ACC112 (cell line): ENCODE results near the gene GNAO1.

Experiments used
- H2AFZ ChIP-seq: fragments of 200-600 bp; sonication (generic); one replicate; pipeline ENCODE4 v1.6.0; 2017; ENCODE audit warnings: antibody characterized with exemption, low read length; ENCODE audit not compliant: unreplicated experiment
- H3K27ac ChIP-seq: fragments of 200-600 bp; sonication (generic); 2 replicates; pipeline ENCODE4 v1.5.1; 2014; ENCODE audit warnings: low read depth, mild to moderate bottlenecking, antibody characterized with exemption, low read length, moderate library complexity
- H3K27me3 ChIP-seq: fragments of 200-600 bp; sonication (generic); 2 replicates; pipeline ENCODE4 v1.6.1; 2014; ENCODE audit warnings: mild to moderate bottlenecking, antibody characterized with exemption, low read length, moderate library complexity, mixed read lengths; ENCODE audit not compliant: insufficient read depth
- H3K36me3 ChIP-seq: fragments of 200-600 bp; sonication (generic); 2 replicates; pipeline ENCODE4 v1.6.1; 2016; ENCODE audit warnings: mild to moderate bottlenecking, antibody characterized with exemption, low read length, moderate library complexity, mixed read lengths; ENCODE audit not compliant: insufficient read depth
- H3K4me1 ChIP-seq: fragments of 200-600 bp; sonication (generic); one replicate; pipeline ENCODE4 v1.6.1; 2016; ENCODE audit warnings: low read length, mixed read lengths; ENCODE audit not compliant: insufficient read depth, unreplicated experiment, control insufficient read depth
- H3K4me3 ChIP-seq: fragments of 200-600 bp; sonication (generic); 2 replicates; pipeline ENCODE4 v1.5.1; 2014; ENCODE audit warnings: mild to moderate bottlenecking, low read depth, low read length
- H3K79me2 ChIP-seq: fragments of 200-600 bp; sonication (generic); one replicate; pipeline ENCODE4 v1.6.0; 2016; ENCODE audit warnings: low read length; ENCODE audit not compliant: control insufficient read depth, unreplicated experiment, insufficient read depth

The GNAO1 gene

GRCh38 chr16:56274369-56274768 is 83.1 kb downstream of the GNAO1 start:
- Histone ChIP-seq H3K36me3 (no peaks in the 10 kb centered on the region), H3K79me2 (no peaks in the 10 kb centered on the region), H3K4me1 (peaks cover 3% of the 10 kb centered on the region), H3K4me3 (no peak overlapping the region), H2AFZ (no peak overlapping the region), H3K27me3 (peaks cover 33% of the 10 kb centered on the region), H3K27ac (no peak overlapping the region)

- no peak overlapping the region for H3K4me3 ChIP-seq
- no peak overlapping the region for H3K27ac ChIP-seq
- no peaks in the 10 kb centered on the region for H3K36me3 ChIP-seq
- H2AFZ ChIP-seq, result no peak overlapping the region
- H3K4me1 ChIP-seq, result peaks cover 3% of the 10 kb centered on the region
- H3K27me3 ChIP-seq, result peaks cover 33% of the 10 kb centered on the region
- no peaks in the 10 kb centered on the region for H3K79me2 ChIP-seq
These were observed 83.8 kb downstream of the GNAO1 start for GRCh38 chr16:56275076-56275475.

- H3K27ac ChIP-seq, result no peak overlapping the region
- no peak overlapping the region for H2AFZ ChIP-seq
These were observed 84.5 kb downstream of the GNAO1 start for GRCh38 chr16:56275801-56276200.

GRCh38 chr16:56277075-56277474 is 85.8 kb downstream of the GNAO1 start:
- H3K27me3 ChIP-seq, result peaks cover 33% of the 10 kb centered on the region
- H3K4me1 ChIP-seq, result no peaks in the 10 kb centered on the region
- H3K79me2 ChIP-seq, result no peaks in the 10 kb centered on the region
- no peak overlapping the region for H2AFZ ChIP-seq
- no peak overlapping the region for H3K27ac ChIP-seq
- H3K36me3 ChIP-seq, result no peaks in the 10 kb centered on the region
- no peak overlapping the region for H3K4me3 ChIP-seq

More at GRCh38 chr16:56275801-56276200, 84.5 kb downstream of the GNAO1 start:
- H3K36me3 ChIP-seq, result no peaks in the 10 kb centered on the region
- no peak overlapping the region for H3K4me3 ChIP-seq
- H3K79me2 ChIP-seq, result no peaks in the 10 kb centered on the region
- peaks cover 3% of the 10 kb centered on the region for H3K4me1 ChIP-seq
- peaks cover 33% of the 10 kb centered on the region for H3K27me3 ChIP-seq

GRCh38 chr16:56278196-56278855 is 87.0 kb downstream of the GNAO1 start:
- no peak overlapping the region for H3K4me3 ChIP-seq

GRCh38 chr16:56279132-56279531 is 87.8 kb downstream of the GNAO1 start:
- H3K4me3 ChIP-seq, result no peak overlapping the region
- peaks cover 45% of the 10 kb centered on the region for H3K27me3 ChIP-seq
- H3K4me1 ChIP-seq, result no peaks in the 10 kb centered on the region
- no peaks in the 10 kb centered on the region for H3K36me3 ChIP-seq
- no peaks in the 10 kb centered on the region for H3K79me2 ChIP-seq
- H3K27ac ChIP-seq, result no peak overlapping the region
- H2AFZ ChIP-seq, result no peak overlapping the region

More at GRCh38 chr16:56278196-56278855, 87.0 kb downstream of the GNAO1 start:
- Histone ChIP-seq H3K79me2 (no peaks in the 10 kb centered on the region), H3K27me3 (peaks cover 42% of the 10 kb centered on the region), H2AFZ (no peak overlapping the region), H3K4me1 (no peaks in the 10 kb centered on the region), H3K36me3 (no peaks in the 10 kb centered on the region), H3K27ac (no peak overlapping the region)

GRCh38 chr16:56279914-56280313 is 88.6 kb downstream of the GNAO1 start:
- Histone ChIP-seq H3K27me3 (peaks cover 38% of the 10 kb centered on the region), H2AFZ (no peak overlapping the region), H3K4me3 (no peak overlapping the region), H3K79me2 (no peaks in the 10 kb centered on the region), H3K4me1 (no peaks in the 10 kb centered on the region), H3K36me3 (no peaks in the 10 kb centered on the region), H3K27ac (no peak overlapping the region)

- Histone ChIP-seq H3K4me3 (no peak overlapping the region), H3K79me2 (no peaks in the 10 kb centered on the region), H3K36me3 (no peaks in the 10 kb centered on the region), H3K4me1 (no peaks in the 10 kb centered on the region), H2AFZ (no peak overlapping the region), H3K27me3 (peaks cover 24% of the 10 kb centered on the region), H3K27ac (no peak overlapping the region)
These were observed 90.0 kb downstream of the GNAO1 start for GRCh38 chr16:56281249-56281805.

GRCh38 chr16:56282451-56282850 is 91.2 kb downstream of the GNAO1 start:
- Histone ChIP-seq H3K27ac (no peak overlapping the region), H3K4me1 (no peaks in the 10 kb centered on the region), H3K79me2 (no peaks in the 10 kb centered on the region), H2AFZ (no peak overlapping the region), H3K36me3 (no peaks in the 10 kb centered on the region), H3K4me3 (no peak overlapping the region), H3K27me3 (peaks cover 16% of the 10 kb centered on the region)

GRCh38 chr16:56284521-56284920 is 93.2 kb downstream of the GNAO1 start:
- H3K4me1 ChIP-seq, result no peaks in the 10 kb centered on the region
- no peaks in the 10 kb centered on the region for H3K36me3 ChIP-seq
- H3K79me2 ChIP-seq, result no peaks in the 10 kb centered on the region
- no peak overlapping the region for H3K4me3 ChIP-seq
- no peak overlapping the region for H2AFZ ChIP-seq
- no peak overlapping the region for H3K27ac ChIP-seq
- H3K27me3 ChIP-seq, result peaks cover 16% of the 10 kb centered on the region

GRCh38 chr16:56286809-56287208 is 95.5 kb downstream of the GNAO1 start:
- no peaks in the 10 kb centered on the region for H3K36me3 ChIP-seq
- H3K27me3 ChIP-seq, result peaks cover 31% of the 10 kb centered on the region
- no peaks in the 10 kb centered on the region for H3K4me1 ChIP-seq
- H2AFZ ChIP-seq, result no peak overlapping the region
- no peaks in the 10 kb centered on the region for H3K79me2 ChIP-seq
- H3K4me3 ChIP-seq, result no peak overlapping the region
- no peak overlapping the region for H3K27ac ChIP-seq
